GM12801 (cell line): Measurements from ENCODE around the gene COP1.

ENCODE experiments used
- CTCF ChIP-seq: IDR thresholded peaks from one replicate; pipeline ENCODE4 v1.5.1; 2011; ENCODE audit warnings: control low read depth; ENCODE audit not compliant: insufficient read length; ENCODE audit errors: extremely low read depth

Gene COP1

DNA sequence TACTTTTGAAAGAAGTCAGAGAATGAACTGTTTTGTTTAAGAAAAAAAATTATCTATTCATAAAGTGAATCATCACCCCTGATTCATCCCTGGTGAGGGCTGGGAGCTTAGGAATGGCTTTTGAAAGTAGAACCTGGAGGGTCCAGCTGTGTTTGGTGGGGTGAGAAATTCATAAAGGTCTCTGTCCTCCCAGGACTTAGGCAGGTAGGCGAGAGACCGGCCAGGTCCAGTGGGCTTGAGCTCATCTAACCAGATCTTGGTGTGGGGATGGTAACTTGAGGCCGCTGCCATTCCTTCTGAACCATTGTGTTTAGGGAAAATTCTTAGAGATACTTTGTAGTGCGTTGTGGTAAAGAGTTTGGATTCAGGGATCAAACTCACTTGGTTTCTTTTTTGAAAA is 306.9 kb downstream of the COP1 start:
- no peak for TF ChIP-seq CTCF

DNA sequence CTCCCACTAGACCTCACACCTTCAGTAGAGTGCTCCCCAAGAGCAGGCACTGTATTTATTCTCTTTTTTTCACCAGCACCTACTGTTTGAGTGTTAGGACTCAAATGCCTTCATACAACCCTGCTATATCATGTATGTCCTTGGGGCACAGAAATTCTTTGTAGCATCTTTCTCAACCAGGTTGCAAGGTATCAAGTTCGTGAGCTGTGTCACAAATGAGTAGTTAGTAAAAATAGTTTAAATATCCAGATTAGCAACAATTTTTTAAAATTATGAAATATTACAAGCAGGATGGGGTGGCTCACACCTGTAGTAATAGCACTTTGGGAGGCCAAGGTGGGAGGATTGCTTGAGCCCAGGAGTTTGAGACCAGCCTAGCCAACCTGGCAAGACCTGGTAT is 311.1 kb downstream of the COP1 start:
- TF ChIP-seq CTCF, result no peak
